Natural killer cell (primary cell): ENCODE results near the gene NTM. TPM values are rescaled to one million over a fixed set of nuclear protein-coding genes. Genes with fewer than 3 reads are reported as not detected.

Experiments
- ATAC-seq, 3 donors: fragments of 150-1000 bp in 2 of 3; fragments of 200-7000 bp in 1 of 3; cut with Tn5 transposase; 1 replicate in 1 of 3; 2 replicates in 2 of 3; pipeline ENCODE4 v1.10.0; 2021; ENCODE audit warnings: mild to moderate bottlenecking in 2 of 3, moderate library complexity in 2 of 3
- DNase-seq, 2 donors: peaks; one replicate each; pipeline versions ENCODE4 v3.0.0 to v3.0.0-alpha.2; 2013 to 2021; ENCODE audit warnings: mixed read lengths in 1 of 2
- H3K27ac ChIP-seq: one replicate; pipeline ENCODE4 v1.5.1; 2013; ENCODE audit warnings: mild to moderate bottlenecking, low read length
- H3K27me3 ChIP-seq: one replicate; pipeline ENCODE4 v1.6.1; 2013; ENCODE audit warnings: low read length; ENCODE audit not compliant: control insufficient read depth, insufficient read depth
- H3K36me3 ChIP-seq: one replicate; pipeline ENCODE4 v1.6.1; 2013; ENCODE audit warnings: low read length; ENCODE audit not compliant: control insufficient read depth, insufficient read depth
- H3K4me1 ChIP-seq: one replicate; pipeline ENCODE4 v1.6.1; 2013; ENCODE audit warnings: low read length; ENCODE audit not compliant: control insufficient read depth, insufficient read depth
- H3K4me3 ChIP-seq: one replicate; pipeline ENCODE4 v1.5.1; 2013; ENCODE audit warnings: low read length
- H3K9me3 ChIP-seq: one replicate; pipeline ENCODE4 v1.6.1; 2013; ENCODE audit warnings: low read length; ENCODE audit not compliant: control insufficient read depth, insufficient read depth
- H3K27ac Mint-ChIP-seq, 2 donors: one replicate each; pipeline ENCODE4 v1.8.0; 2022; ENCODE audit warnings: mild to moderate bottlenecking in 2 of 2, mixed read lengths in 2 of 2, moderate library complexity in 1 of 2
- H3K27me3 Mint-ChIP-seq, 2 donors: one replicate each; pipeline ENCODE4 v1.8.0; 2022; ENCODE audit warnings: low read depth in 2 of 2, mixed read lengths in 2 of 2
- H3K36me3 Mint-ChIP-seq: one replicate; pipeline ENCODE4 v1.8.0; 2022; ENCODE audit warnings: mixed read lengths
- H3K4me1 Mint-ChIP-seq, 2 donors: one replicate each; pipeline ENCODE4 v1.8.0; 2022; ENCODE audit warnings: mixed read lengths in 2 of 2
- H3K4me3 Mint-ChIP-seq: one replicate; pipeline ENCODE4 v1.8.0; 2022; ENCODE audit warnings: mild to moderate bottlenecking, moderate library complexity, mixed read lengths
- H3K9me3 Mint-ChIP-seq, 2 donors: one replicate each; pipeline ENCODE4 v1.8.0; 2022; ENCODE audit warnings: mixed read lengths in 2 of 2
- CTCF ChIP-seq: fragments of 200-600 bp; IDR thresholded peaks from one replicate; pipeline ENCODE4 v1.8.0; 2022; ENCODE audit warnings: antibody characterized with exemption
- WGBS: methylation state at CpG from one replicate; pipeline ENCODE4 v1.1.7; 2013; ENCODE audit warnings: missing lambda C conversion rate; ENCODE audit not compliant: insufficient coverage; 5-methylcytosine and 5-hydroxymethylcytosine counted together
- intact Hi-C: fragments of 100-400 bp; cut with micrococcal nuclease; formaldehyde crosslinking; loops from one replicate; pipeline ENCODE4 v1.14.2; 2022
- total RNA-seq, 4 donors: library from RNA; stranded (reverse); fragments of 120-200 nt in 1 of 4; gene quantifications; one replicate each; pipeline versions ENCODE4 v1.2.3 to v1.2.4, GENCODE V29; 2013 to 2022

The NTM gene
- total RNA-seq, 3 donors from 2014 or later (not counting 1 experiment from before 2014, with no cell fraction given) = not detected

- H3K27me3 ChIP-seq = no peaks in the 10 kb centered on the region
- H3K4me3 ChIP-seq = no peak overlapping the region
- H3K36me3 ChIP-seq = no peaks in the 10 kb centered on the region
- H3K27ac Mint-ChIP-seq = no peak overlapping the region
- intact Hi-C loops = no loop called here
- H3K9me3 Mint-ChIP-seq = peaks cover 7 to 13% of the 10 kb centered on the region in 2 donors
- no peak for TF ChIP-seq CTCF
- no peak overlapping the region for H3K4me3 Mint-ChIP-seq
- H3K36me3 Mint-ChIP-seq = no peaks in the 10 kb centered on the region
- 73% methylated on average over 3 of the region's 3 CpGs for WGBS
- no peaks in the 10 kb centered on the region for H3K4me1 Mint-ChIP-seq
- ATAC-seq (no peak), DNase-seq (no peak)
- H3K27ac ChIP-seq = no peak overlapping the region
- no peaks in the 10 kb centered on the region for H3K27me3 Mint-ChIP-seq
- peaks cover 2% of the 10 kb centered on the region for H3K9me3 ChIP-seq
- no peaks in the 10 kb centered on the region for H3K4me1 ChIP-seq
Measured at GRCh38 chr11:131965504-131965903, 595.1 kb downstream of the NTM start.

DNA sequence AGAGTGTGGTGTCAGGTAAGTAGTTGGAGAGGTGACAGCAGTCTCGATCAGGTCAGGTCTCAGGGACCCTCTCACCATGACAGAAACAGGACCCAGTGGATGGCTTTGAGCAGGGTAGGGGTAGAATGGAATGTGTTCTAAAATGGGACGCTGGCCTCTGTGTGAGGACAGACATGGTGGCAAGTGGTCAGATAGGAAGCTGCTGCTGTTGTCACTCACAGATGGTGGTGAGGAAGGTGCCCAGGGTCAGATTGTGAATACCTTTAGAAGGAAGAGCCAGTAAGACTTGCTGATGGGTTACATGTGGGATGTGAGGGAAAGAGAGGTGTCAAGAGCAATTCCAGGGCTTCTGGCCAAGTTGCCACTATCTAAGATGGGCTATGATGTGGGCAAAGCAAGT lies 596.3 kb downstream of the NTM start:
- no peaks in the 10 kb centered on the region for H3K36me3 Mint-ChIP-seq

DNA sequence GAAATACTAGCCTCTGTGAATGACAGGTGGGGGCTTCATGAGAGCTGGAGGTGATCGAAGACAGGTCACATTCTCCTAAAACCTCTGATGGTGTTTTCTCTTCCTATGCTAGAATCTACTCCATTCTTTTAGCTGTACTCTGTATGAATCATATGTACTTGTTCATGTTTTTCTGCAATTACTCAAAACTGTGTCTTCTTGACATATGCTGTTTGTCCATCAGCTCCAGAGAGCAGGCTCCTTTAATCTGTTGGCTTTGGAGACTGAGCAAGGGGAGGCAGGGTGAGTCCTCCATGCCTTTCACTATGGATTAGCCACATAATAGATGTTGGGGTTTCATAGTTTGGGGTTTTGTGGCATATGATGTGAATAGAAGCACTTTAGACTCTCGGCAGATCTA lies 598.8 kb downstream of the NTM start:
- no peaks in the 10 kb centered on the region for H3K27me3 ChIP-seq
- Mint-ChIP-seq H3K9me3 (peaks cover 9 to 15% of the 10 kb centered on the region in 2 donors), H3K27ac (no peak overlapping the region), H3K4me1 (no peaks in the 10 kb centered on the region), H3K4me3 (no peak overlapping the region), H3K36me3 (no peaks in the 10 kb centered on the region), H3K27me3 (no peaks in the 10 kb centered on the region)
- H3K4me3 ChIP-seq = no peak overlapping the region
- DNase-seq = no peak
- WGBS = 100% methylated on average over 2 of the region's 2 CpGs
- no peaks in the 10 kb centered on the region for H3K4me1 ChIP-seq
- no peak for TF ChIP-seq CTCF
- no peak for ATAC-seq
- no peak overlapping the region for H3K27ac ChIP-seq
- H3K36me3 ChIP-seq = no peaks in the 10 kb centered on the region
- no peaks in the 10 kb centered on the region for H3K9me3 ChIP-seq
- intact Hi-C loops = no loop called here

More for the DNA sequence above, 596.3 kb downstream of the NTM start:
- Mint-ChIP-seq H3K4me1 (no peaks in the 10 kb centered on the region), H3K27me3 (no peaks in the 10 kb centered on the region), H3K9me3 (peaks cover 9 to 14% of the 10 kb centered on the region in 2 donors), H3K27ac (no peak overlapping the region), H3K4me3 (no peak overlapping the region)
- Histone ChIP-seq H3K27ac (no peak overlapping the region), H3K4me3 (no peak overlapping the region), H3K36me3 (no peaks in the 10 kb centered on the region), H3K27me3 (no peaks in the 10 kb centered on the region), H3K9me3 (peaks cover 2% of the 10 kb centered on the region), H3K4me1 (no peaks in the 10 kb centered on the region)
- no peak for ATAC-seq
- TF ChIP-seq CTCF = no peak
- 88% methylated on average over 2 of the region's 2 CpGs for WGBS
- no peak for DNase-seq
- intact Hi-C loops = no loop called here

DNA sequence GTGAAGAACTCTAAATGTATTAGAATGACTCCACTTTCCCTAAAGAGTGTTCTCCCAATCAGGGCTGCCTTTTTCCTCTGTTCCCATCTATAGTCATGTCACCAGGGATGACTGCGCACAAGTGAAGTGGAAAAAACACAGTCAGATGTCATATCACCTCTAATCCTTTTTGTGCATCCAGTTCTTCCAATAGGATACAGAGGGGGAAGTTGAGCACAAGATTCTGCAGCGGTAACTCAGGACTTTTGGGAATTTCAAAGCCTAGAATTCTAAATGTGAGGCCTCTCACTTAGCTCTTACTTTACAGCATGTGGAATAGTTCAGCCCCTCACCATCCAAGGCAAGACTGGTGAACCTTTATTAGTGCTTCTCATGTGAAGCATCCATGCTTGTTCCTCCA lies 602.6 kb downstream of the NTM start:
- H3K27me3 ChIP-seq = no peaks in the 10 kb centered on the region
- Mint-ChIP-seq H3K4me3 (no peak overlapping the region), H3K4me1 (no peaks in the 10 kb centered on the region), H3K27ac (no peak overlapping the region), H3K9me3 (peaks cover 7 to 10% of the 10 kb centered on the region in 2 donors), H3K27me3 (no peaks in the 10 kb centered on the region), H3K36me3 (no peaks in the 10 kb centered on the region)
- 95% methylated on average over 2 of the region's 2 CpGs for WGBS
- no peaks in the 10 kb centered on the region for H3K4me1 ChIP-seq
- no peak for DNase-seq
- no peak overlapping the region for H3K4me3 ChIP-seq
- no peaks in the 10 kb centered on the region for H3K36me3 ChIP-seq
- no peak overlapping the region for H3K27ac ChIP-seq
- H3K9me3 ChIP-seq = no peaks in the 10 kb centered on the region
- ATAC-seq = no peak
- no peak for TF ChIP-seq CTCF
- intact Hi-C loops = no loop called here
